A549 (cell line): Measurements from ENCODE around the gene P2RX4.

ENCODE experiments used
- EHF ChIP-seq: fragments of 250-450 bp; sonication (Bioruptor Pico); IDR thresholded peaks from 2 replicates; pipeline ENCODE4 v1.5.0; 2020; ENCODE audit warnings: mild to moderate bottlenecking
- POLR2A ChIP-seq: IDR thresholded peaks from 2 replicates; pipeline ENCODE4 v1.6.1; 2012; ENCODE audit warnings: mild to moderate bottlenecking, low read length
- RAD21 ChIP-seq, 2 experiments: fragments of >200 bp in 1 of 2; sonication (Bioruptor Twin) in 1 of 2; formaldehyde crosslinking in 1 of 2; IDR thresholded peaks in 1 of 2; conservative IDR thresholded peaks in 1 of 2; 2 replicates in 1 of 2; 3 replicates in 1 of 2; pipeline ENCODE4 v1.6.1; 2012 to 2018; ENCODE audit warnings: inconsistent platforms in 1 of 2
- RARB ChIP-seq: fragments of 250-450 bp; sonication (Bioruptor Pico); IDR thresholded peaks from 2 replicates; pipeline ENCODE4 v1.8.0; 2021; ENCODE audit warnings: mild to moderate bottlenecking, moderate library complexity
- RCOR1 ChIP-seq: fragments of 150-350 bp; IDR thresholded peaks from 2 replicates; pipeline ENCODE4 v1.6.1; 2014; ENCODE audit warnings: antibody characterized with exemption, low read length, low read depth
- TF ChIP-seq, protein P1 (sequence below): fragments of 250-450 bp; sonication (Bioruptor Pico); IDR thresholded peaks from 2 replicates; pipeline ENCODE4 v1.5.0; 2020; ENCODE audit warnings: low read depth, mild to moderate bottlenecking, moderate library complexity
- TF ChIP-seq, protein P2 (sequence below): IDR thresholded peaks from 2 replicates; pipeline ENCODE4 v1.6.1; 2012
- TF ChIP-seq, protein P3 (sequence below): fragments of >200 bp; sonication (Bioruptor Twin); formaldehyde crosslinking; IDR thresholded peaks from 2 replicates; pipeline ENCODE4 v1.6.1; 2016
- TF ChIP-seq, protein P4 (sequence below): fragments of >200 bp; sonication (Bioruptor Twin); formaldehyde crosslinking; IDR thresholded peaks from 3 replicates; pipeline ENCODE4 v1.6.1; 2016
- TF ChIP-seq, protein P5 (sequence below): fragments of >200 bp; sonication (Bioruptor Twin); formaldehyde crosslinking; IDR thresholded peaks from 3 replicates; pipeline ENCODE4 v1.5.1; 2016

DNA sequence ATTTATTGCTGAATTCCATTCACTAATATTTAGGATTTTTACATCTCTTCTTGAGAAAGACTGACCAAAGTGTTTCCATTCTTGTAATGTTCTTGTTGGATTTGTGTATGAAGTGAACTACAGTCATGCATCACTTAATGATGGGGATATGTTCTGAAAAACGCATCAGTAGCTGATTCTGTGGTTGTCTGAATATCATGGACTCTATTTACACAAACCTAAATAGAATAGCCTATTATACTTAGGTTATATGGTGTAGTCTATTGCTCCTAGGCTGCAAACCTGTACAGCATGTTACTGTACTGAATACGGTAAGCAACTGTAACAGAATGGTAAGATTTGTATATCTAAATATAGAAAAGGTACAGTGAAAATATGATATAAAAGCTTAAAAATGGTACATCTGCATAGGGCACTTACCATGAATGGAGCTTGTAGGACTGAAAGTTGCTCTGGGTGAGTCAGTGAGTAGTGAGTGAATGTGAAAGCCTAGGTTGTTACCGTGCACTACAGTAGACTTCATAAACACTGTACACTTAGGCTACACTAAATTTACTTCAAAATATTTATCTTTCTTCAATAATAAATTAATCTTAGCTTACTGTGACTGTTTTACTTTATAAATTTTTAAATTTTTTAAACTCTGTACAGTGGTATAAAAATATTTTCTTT, 27.6 kb upstream of the P2RX4 start:
- TF ChIP-seq RARB (CRISPR knock-in tag) (no peak), POLR2A (no peak), RCOR1 (no peak), RAD21 (conservative IDR thresholded peaks at IDR 0.05 in 1 of 2, IDR thresholded peaks at IDR 0.05 in 1 of 2) (no peak), EHF (no peak)
- TF ChIP-seq, protein P1, sequence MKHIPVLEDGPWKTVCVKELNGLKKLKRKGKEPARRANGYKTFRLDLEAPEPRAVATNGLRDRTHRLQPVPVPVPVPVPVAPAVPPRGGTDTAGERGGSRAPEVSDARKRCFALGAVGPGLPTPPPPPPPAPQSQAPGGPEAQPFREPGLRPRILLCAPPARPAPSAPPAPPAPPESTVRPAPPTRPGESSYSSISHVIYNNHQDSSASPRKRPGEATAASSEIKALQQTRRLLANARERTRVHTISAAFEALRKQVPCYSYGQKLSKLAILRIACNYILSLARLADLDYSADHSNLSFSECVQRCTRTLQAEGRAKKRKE (CRISPR knock-in tag) = no peak
- TF ChIP-seq, protein P2, sequence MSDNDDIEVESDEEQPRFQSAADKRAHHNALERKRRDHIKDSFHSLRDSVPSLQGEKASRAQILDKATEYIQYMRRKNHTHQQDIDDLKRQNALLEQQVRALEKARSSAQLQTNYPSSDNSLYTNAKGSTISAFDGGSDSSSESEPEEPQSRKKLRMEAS = no peak
- TF ChIP-seq, protein P3, sequence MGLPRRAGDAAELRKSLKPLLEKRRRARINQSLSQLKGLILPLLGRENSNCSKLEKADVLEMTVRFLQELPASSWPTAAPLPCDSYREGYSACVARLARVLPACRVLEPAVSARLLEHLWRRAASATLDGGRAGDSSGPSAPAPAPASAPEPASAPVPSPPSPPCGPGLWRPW = no peak
- TF ChIP-seq, protein P4, sequence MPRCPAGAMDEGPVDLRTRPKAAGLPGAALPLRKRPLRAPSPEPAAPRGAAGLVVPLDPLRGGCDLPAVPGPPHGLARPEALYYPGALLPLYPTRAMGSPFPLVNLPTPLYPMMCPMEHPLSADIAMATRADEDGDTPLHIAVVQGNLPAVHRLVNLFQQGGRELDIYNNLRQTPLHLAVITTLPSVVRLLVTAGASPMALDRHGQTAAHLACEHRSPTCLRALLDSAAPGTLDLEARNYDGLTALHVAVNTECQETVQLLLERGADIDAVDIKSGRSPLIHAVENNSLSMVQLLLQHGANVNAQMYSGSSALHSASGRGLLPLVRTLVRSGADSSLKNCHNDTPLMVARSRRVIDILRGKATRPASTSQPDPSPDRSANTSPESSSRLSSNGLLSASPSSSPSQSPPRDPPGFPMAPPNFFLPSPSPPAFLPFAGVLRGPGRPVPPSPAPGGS = no peak
- TF ChIP-seq, protein P5, sequence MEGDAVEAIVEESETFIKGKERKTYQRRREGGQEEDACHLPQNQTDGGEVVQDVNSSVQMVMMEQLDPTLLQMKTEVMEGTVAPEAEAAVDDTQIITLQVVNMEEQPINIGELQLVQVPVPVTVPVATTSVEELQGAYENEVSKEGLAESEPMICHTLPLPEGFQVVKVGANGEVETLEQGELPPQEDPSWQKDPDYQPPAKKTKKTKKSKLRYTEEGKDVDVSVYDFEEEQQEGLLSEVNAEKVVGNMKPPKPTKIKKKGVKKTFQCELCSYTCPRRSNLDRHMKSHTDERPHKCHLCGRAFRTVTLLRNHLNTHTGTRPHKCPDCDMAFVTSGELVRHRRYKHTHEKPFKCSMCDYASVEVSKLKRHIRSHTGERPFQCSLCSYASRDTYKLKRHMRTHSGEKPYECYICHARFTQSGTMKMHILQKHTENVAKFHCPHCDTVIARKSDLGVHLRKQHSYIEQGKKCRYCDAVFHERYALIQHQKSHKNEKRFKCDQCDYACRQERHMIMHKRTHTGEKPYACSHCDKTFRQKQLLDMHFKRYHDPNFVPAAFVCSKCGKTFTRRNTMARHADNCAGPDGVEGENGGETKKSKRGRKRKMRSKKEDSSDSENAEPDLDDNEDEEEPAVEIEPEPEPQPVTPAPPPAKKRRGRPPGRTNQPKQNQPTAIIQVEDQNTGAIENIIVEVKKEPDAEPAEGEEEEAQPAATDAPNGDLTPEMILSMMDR = no peak
